Upper lobe of left lung (tissue), 4 donors: Measurements from ENCODE around the gene TTC5.

Source experiments
- CTCF ChIP-seq, 6 experiments: fragments of 450-650 bp in 4 of 6; fragments of 200-600 bp in 2 of 6; sonication (generic) in 2 of 6; IDR thresholded peaks; one replicate each; pipeline ENCODE4 v1.5.1; 2016 to 2019; ENCODE audit warnings: antibody characterized with exemption in 6 of 6
- POLR2A ChIP-seq, 4 donors: fragments of 450-650 bp; IDR thresholded peaks; one replicate each; pipeline ENCODE4 v1.5.1; 2016 to 2017; ENCODE audit warnings: antibody characterized with exemption in 4 of 4, mild to moderate bottlenecking in 2 of 4
- POLR2AphosphoS5 ChIP-seq, 2 donors: sonication (generic); formaldehyde crosslinking; IDR thresholded peaks; one replicate each; pipeline ENCODE4 v1.5.1; 2017; ENCODE audit warnings: antibody characterized with exemption in 2 of 2

DNA sequence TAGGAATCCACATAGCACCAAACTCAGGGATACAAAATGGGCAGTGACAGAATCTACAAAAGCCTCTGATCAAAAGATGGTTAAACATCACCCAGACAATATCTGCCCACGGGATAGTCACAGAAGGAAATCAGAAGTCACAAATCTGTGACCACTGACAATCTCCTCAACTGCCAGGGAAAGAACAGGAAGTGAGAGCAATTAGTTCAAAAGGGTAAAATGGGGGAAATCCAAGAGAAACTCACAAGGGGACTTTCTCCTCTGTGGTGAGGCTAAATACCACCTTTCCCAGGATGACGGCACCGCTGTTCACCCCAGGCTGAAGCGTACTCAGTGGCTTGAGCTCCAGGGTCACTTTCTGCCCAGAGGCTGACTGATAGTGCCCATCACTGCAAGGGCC lies 10.7 kb downstream of the TTC5 start:
- TF ChIP-seq CTCF (IDR thresholded peaks at IDR 0.05) (no peak), POLR2A (IDR thresholded peaks at IDR 0.05) (no peak), POLR2AphosphoS5 (IDR thresholded peaks at IDR 0.05) (no peak)
